Activated naive CD4-positive, alpha-beta T cell treated with anti-CD3 and anti-CD28 coated beads, Interleukin-2, amount 10 ng/mL, durations not matched to agents 5 hours and 36 hours (primary cell): ENCODE data around the gene RPS3. TPM values are rescaled to one million over a fixed set of nuclear protein-coding genes. Genes with fewer than 3 reads are reported as not detected.

Experiments used
- total RNA-seq, 2 experiments: library from RNA; stranded (reverse); gene quantifications; one replicate each; pipeline ENCODE4 v1.2.3, GENCODE V29; 2021

Gene RPS3
- 1,000 to 10,000 TPM; 3,872 to 4,029 TPM for total RNA-seq

GRCh38 chr11:75399344-75400145, at the start of gene RPS3:
Gene RPS3, plus strand, starts transcription at chr11:75399518. Its CDS starts 30 bp downstream, at chr11:75399548.

GRCh38 chr11:75351541-75351790, 47.9 kb upstream of the RPS3 start, which contains the start of gene ARRB1:
Gene ARRB1, minus strand, starts transcription at chr11:75351661. Its CDS starts 54 bp downstream, at chr11:75351607.

GRCh38 chr11:75432911-75433321, 33.6 kb downstream of the RPS3 start, which contains the start of gene KLHL35:
Gene KLHL35, minus strand, starts transcription at chr11:75433203. Its CDS starts 2,574 bp downstream, at chr11:75430629.

Other genes starting within 250 kb of the RPS3 start
- under 1 TPM in 1 of 2 experiments, not detected in 1; 0.08 TPM for gene SLCO2B1, start 248.4 kb upstream of the RPS3 start, total RNA-seq
- gene TPBGL, start 158.7 kb upstream of the RPS3 start, total RNA-seq = under 1 TPM; 0.25 to 0.41 TPM
- gene ARRB1, start 47.9 kb upstream of the RPS3 start, total RNA-seq = 10 to 100 TPM; 18.6 to 19.7 TPM
- under 1 TPM; 0.78 to 0.99 TPM for gene KLHL35, start 33.7 kb downstream of the RPS3 start, total RNA-seq
- 10 to 100 TPM; 36.6 to 37.9 TPM for gene GDPD5, start 126.4 kb downstream of the RPS3 start, total RNA-seq
- gene SERPINH1, start 162.7 kb downstream of the RPS3 start, total RNA-seq = 10 to 100 TPM; 14.4 to 15.3 TPM